Fibroblast of villous mesenchyme (primary cell): ENCODE data around the gene HAS3. TPM values are rescaled to one million over a fixed set of nuclear protein-coding genes. Genes with fewer than 3 reads are reported as not detected.
A peak's percentile ranks its signal among the peaks of the same experiment; 100 is the strongest.
"Not testable (repeated sequence)": the region's sequence is repeated elsewhere in the genome, so short reads cannot be mapped to it uniquely, and the experiment has no call there.

Source experiments
- DNase-seq: peaks from one replicate; pipeline ENCODE4 v3.0.0-alpha.2; 2010; ENCODE audit warnings: low read depth
- H3K4me3 ChIP-seq: 2 replicates; pipeline ENCODE4 v1.5.1; 2011; ENCODE audit warnings: low read depth, mild to moderate bottlenecking, low read length
- CTCF ChIP-seq: IDR thresholded peaks from 2 replicates; pipeline ENCODE4 v1.5.1; 2012; ENCODE audit warnings: low read depth, mild to moderate bottlenecking, low read length; ENCODE audit not compliant: insufficient read depth
- total RNA-seq: library from RNA; depleted of rRNA; stranded (reverse); fragments of >200 nt; gene quantifications from 2 replicates; pipeline ENCODE4 v1.2.3, GENCODE V29; 2012

Gene HAS3
- total RNA-seq: 0.32 and 0.43 TPM in 2 replicates

GRCh38 chr16:69105501-69106361 lies at the start of gene HAS3:
TSS of gene HAS3 (plus strand) at chr16:69105653. CDS start at chr16:69109396, 3,743 bp downstream.
- peak within 1 kb of the TSS; percentile 58 for H3K4me3 ChIP-seq
- peak; percentile 60 for DNase-seq
- peak; percentile 29 for TF ChIP-seq CTCF

- DNase-seq: no peak
- no peak overlapping the region for H3K4me3 ChIP-seq
- TF ChIP-seq CTCF: no peak
Observed at GRCh38 chr16:69055980-69056379, 49.5 kb upstream of the HAS3 start.

GRCh38 chr16:69056421-69056820 lies 49.0 kb upstream of the HAS3 start:
- DNase-seq: no peak
- no peak for TF ChIP-seq CTCF
- H3K4me3 ChIP-seq: no peak overlapping the region

GRCh38 chr16:69057400-69058378 lies 47.8 kb upstream of the HAS3 start:
- H3K4me3 ChIP-seq: no peak overlapping the region
- TF ChIP-seq CTCF: no peak
- DNase-seq: peak; percentile 68

- not testable (repeated sequence) for DNase-seq, H3K4me3 ChIP-seq
Observed at GRCh38 chr16:69063491-69063890, 42.0 kb upstream of the HAS3 start.

- no peak for TF ChIP-seq CTCF
- no peak for DNase-seq
Observed at GRCh38 chr16:69064124-69064763, 41.2 kb upstream of the HAS3 start.

More at GRCh38 chr16:69064124-69064763, 41.2 kb upstream of the HAS3 start:
- no peak overlapping the region for H3K4me3 ChIP-seq
